HG03342 (cell line): ENCODE measurements around the gene FBXO48.

Source experiments
- ATAC-seq: cut with Tn5 transposase; IDR thresholded peaks from one replicate; pipeline ENCODE4 v1.9.1; 2021; ENCODE audit warnings: mild to moderate bottlenecking, moderate library complexity; ENCODE audit not compliant: unreplicated experiment

Gene FBXO48

DNA sequence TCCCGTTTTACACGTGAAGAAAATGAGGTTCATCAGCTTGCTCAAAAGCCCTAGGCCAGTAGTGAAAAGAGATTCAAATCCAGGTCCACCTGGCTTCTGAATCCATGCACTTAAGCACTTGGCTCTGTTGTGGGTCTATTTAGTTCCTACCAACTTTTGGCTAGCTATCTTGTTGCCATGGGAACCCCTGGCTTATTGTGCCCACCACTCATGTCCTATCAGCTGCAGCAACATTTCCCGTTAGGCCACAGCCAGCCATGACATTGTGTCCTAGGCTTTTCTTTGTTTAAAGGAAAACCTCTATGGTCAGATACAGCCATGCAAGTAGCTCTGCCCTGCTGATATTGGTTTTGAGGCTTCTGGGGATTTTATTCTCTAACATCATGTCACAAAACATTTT, 52.2 kb downstream of the FBXO48 start:
- no peak for ATAC-seq

DNA sequence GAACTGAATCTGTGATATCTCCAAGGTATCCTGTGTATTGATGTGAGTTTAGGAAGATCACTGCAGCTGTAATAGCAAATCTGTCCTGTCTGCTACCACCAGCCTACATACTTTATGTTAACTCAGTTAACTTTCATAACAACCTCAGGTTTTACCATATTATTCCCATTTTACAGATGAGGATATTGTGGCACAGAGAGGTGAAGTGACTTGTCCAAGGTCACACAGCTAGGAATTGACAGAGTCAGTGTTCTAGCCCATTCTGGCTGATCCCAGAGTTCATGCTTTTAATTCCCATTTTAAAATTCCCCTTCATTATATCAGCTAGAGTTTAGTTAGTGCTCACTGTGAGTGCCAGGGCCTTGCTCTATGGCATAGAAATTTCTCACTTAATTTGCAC, 52.6 kb downstream of the FBXO48 start:
- ATAC-seq = no peak

DNA sequence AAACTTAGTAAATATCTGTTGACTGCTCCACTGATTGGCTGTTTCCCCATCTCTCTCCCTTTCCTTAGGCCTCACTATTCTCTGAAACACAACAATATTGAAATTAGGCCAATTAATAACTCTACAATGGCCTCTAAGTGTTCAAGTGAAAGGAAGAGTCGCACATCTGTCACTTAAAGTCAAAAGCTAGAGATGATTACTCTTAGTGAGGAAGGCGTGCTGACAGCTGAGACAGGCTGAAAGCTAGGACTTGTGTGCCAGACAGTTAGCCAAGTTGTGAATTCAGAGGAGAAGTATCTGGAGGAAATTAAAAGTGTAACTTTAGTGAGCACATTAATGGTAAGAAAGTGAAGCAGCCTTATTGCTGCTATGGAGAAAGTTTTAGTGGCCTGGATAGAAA, 53.6 kb downstream of the FBXO48 start:
- no peak for ATAC-seq

DNA sequence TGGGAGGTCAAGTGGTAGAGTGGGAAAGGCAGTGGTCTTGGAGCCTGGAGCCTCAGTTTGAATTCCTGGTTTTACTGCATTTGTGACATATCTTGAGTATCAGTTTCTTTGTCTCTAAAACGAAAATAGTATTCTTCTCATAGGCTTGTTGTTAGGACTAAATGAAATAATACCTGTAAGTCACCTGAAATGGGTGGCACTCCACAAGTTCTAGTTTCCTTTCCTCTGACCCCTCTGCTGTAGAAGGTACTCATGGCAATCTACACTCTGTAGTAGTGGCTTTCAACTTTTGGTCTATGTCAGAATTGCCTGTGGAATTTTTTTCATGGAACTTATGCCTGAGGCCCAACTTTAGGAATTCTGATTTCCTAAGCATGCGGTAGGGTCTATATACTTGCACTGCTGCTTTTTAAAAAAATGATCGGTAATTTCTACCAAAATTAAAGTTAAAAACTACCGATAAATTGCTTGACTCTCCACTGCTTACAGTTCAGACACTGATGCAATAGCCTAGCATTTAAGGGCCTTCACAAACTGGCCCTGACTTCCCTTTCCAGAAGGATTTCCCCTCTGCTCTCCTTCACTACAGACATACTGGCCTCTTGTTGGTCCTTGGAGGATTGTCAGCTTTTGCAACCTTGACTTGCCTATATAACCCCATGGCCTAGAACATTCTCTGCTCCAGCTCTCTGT, 54.8 kb downstream of the FBXO48 start:
- peak; percentile 34 for ATAC-seq

DNA sequence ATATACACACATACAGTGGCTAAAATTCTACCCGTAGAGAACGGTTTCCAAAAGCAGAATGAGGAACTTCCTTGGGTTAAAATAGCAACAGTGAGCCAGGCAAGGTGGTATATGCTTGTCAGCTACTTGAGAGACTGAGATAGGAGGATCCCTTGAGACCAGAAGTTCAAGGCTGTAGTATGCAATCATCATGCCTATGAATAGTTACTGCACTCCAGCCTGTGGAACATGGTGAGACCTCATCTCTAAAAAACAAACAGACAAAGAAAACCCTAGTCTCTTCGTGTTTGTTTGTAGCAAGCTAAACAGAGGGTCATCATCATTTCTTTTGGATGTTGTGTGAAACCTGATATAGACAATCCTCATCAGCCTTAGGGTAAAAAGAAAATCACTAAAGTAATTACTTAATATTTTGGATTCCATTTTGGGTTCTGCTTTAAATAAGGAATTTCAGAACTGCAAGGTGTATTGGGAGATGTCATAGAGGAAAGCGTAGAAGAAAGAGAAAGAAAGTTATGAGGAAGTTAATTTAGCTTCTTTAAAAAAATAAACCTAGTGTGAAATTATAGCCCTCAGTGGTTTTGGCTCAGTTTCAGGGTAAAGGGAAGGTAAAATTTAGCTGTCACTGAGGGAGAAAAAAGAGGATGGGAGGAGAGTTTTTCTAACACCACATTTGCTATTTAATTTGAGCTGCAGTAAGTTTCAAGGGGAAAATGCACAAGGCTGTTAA, 55.5 kb downstream of the FBXO48 start:
- peak; percentile 97 for ATAC-seq
